Subcutaneous preadipocyte (primary cell): ENCODE results near the gene CFAP70. TPM values are rescaled to one million over a fixed set of nuclear protein-coding genes. Genes with fewer than 3 reads are reported as not detected.

Experiments used
- small RNA-seq: library from RNA; depleted of rRNA; stranded (forward); fragments of <200 nt; gene quantifications from one replicate; pipeline ENCODE3, GENCODE V24; 2012
- total RNA-seq: library from RNA; depleted of rRNA; stranded (reverse); fragments of >200 nt; gene quantifications from 2 replicates; pipeline ENCODE4 v1.2.3, GENCODE V29; 2012

Gene CFAP70
- 0.39 and 0.73 TPM in 2 replicates for total RNA-seq

DNA sequence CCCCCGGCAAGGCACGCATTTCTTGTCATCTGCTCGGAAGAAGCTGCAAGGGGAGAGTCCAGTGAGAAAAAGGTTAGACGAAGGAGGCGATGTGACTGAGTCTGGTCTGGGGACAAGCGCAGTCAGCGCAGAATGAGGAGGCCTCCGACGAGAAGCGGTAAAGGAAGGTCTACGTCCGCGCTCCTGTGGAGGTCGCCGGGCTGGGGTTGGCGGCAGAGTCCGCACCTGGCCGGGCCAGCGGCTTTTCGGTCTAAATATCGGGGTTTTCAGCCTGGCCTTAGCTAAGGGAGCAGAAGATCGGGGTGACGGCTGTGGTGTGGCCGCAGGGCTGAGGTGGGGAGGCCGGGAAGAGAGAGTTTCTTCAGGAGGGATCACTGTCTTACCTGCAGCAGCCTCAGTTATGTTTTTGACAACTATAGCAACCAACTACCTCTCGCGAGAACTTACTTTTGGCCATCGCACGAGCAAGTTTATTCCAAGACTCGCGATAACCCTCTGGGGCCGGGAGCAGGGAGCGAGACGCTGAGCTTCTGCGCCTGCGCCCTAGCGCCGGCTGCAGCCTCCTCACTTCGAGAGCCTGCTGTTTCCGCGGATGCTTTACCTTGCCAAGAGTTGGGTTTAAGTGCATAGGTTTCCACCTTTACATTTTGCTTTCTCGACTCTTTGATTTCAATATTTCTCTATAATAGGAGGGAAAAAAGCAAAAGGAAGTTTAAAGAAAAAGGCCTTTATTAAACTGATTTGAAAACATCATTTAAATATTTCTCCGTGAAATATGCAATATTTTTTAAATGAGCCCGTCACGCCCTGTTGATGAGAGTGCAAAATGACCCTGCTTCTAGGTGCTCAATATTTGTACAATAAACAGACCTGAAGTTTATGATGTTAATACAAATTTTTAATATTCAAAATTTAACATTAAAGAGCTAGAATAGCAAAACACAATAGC lies at the start of gene CFAP70:
CFAP70 (minus strand) TSS at position 534 of the 949 bp plus-strand sequence. CDS start 4,068 bp downstream, outside the sequence.

GRCh38 chr10:73252445-73253224 lies 106.0 kb downstream of the CFAP70 start, which contains the start of gene MRPS16:
Gene MRPS16 (minus strand): TSS chr10:73252644. CDS start chr10:73252482, 162 bp downstream.

DNA sequence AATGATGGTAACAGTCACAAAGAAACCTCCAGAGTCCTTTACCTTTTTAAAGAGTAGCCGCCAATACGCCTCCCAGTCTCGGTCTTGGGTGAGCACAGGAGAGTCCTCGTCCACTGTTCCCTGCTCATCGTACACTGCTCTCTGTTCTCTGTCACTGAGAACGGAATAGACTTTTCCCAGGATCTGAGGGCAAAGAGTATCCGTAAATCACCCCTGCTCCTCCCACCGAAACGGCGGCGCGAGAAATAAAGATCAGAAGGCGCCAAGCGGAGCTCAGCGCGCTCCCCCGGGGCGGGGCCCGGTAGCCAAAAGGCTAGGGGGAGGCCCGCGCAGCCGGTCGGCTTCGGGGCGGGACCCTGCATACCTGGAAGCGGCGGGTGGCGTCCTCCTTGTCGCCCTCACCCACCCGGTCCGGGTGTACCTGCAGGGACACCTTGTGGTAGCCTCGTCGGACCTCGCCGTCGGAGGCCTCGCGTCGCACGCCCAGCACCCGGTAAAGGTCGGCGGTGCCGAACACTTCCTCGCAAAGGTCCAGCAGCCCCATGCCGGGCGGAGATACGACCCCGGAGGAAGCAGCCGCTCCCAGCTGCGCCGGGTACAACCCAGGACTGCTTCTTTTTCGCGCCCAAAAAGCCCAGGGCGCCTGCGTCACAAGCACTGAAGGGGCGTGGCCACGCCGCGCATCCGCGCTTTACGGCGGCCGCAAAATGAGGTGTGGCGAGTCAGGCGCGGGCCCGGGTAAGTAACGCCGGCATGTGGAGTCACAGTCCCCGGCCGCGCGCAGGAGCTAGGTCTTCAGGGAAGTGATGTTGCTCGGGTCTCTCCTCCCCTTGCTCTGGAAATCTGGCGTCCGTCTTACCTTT lies 111.8 kb downstream of the CFAP70 start, which contains the start of gene DNAJC9:
DNAJC9 (minus strand) TSS at position 610 of the 863 bp plus-strand sequence; CDS start at position 544, 66 bp downstream.

Small RNA genes lying within 50 kb of the gene (small RNA-seq; reads per million reads assigned to genes)
- gene RF00019 (not detected), gene RNU6-833P (not detected)

Other genes with a start within 250 kb of the CFAP70 start
- 1.2 and 2.9 TPM in 2 replicates for gene NUDT13, start 248.4 kb downstream of the CFAP70 start, total RNA-seq
- 29.4 and 34.8 TPM in 2 replicates for gene ECD, start 190.9 kb downstream of the CFAP70 start, total RNA-seq
- gene FAM149B1, start 190.7 kb downstream of the CFAP70 start, total RNA-seq, result 22.9 and 23.5 TPM in 2 replicates
- 24.6 and 35.8 TPM in 2 replicates for gene DNAJC9, start 111.6 kb downstream of the CFAP70 start, total RNA-seq
- gene MRPS16, start 106.2 kb downstream of the CFAP70 start, total RNA-seq, result 73.5 and 93.4 TPM in 2 replicates
- gene ANXA7, start 55.2 kb upstream of the CFAP70 start, total RNA-seq, result 116 and 146 TPM in 2 replicates
- gene MSS51, start 74.7 kb upstream of the CFAP70 start, total RNA-seq, result 1.5 and 2.5 TPM in 2 replicates
- 23.3 and 25.7 TPM in 2 replicates for gene PPP3CB, start 137.2 kb upstream of the CFAP70 start, total RNA-seq
- 8.1 and 10.4 TPM in 2 replicates for gene USP54, start 232.5 kb upstream of the CFAP70 start, total RNA-seq